ENCODE data around the gene SMARCAL1. TPM values are rescaled to one million over a fixed set of nuclear protein-coding genes. Genes with fewer than 3 reads are reported as not detected.

The SMARCAL1 gene
- total RNA-seq, 1 donor from 2014 or later: 6.5 TPM

DNA sequence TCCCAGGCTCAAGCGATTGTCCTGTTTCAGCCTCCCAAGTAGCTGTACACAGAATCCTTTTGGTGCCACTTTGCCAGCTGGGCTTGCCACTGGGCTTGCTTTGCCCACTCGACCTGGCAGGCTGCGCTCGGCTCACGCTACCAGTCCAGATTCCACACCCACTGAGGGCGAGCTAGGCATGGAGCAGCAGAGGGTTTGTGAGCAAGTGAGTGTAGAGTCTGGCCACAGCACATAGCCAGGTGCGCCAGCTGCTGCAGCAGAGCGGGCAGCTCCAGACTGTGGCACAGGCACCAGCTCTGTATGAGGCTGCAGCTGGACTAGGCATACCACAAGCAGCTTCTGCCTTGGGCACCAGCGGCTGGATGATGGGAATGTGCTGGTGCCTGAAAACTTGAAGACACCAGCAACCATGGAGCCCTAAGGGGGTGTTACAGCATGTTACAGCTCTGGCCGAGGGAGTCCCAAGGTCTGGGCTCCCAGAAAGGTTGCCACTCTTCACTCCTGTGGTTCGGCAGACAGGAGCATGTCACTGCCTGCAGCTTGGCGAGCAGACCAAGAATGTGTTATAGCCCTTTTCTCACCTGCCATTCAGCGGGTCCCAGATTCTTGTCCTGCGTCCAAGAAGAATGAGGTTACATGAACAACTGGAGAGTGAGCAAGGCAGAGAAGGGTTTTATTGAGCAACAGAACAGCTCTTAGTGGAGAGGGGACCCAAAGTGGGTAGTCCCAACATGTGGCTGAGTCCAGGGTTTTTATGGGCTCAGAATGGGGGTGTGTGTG lies 12.9 kb downstream of the SMARCAL1 start:
- DNase-seq (ENCODE audit: low spot score): no peak

DNA sequence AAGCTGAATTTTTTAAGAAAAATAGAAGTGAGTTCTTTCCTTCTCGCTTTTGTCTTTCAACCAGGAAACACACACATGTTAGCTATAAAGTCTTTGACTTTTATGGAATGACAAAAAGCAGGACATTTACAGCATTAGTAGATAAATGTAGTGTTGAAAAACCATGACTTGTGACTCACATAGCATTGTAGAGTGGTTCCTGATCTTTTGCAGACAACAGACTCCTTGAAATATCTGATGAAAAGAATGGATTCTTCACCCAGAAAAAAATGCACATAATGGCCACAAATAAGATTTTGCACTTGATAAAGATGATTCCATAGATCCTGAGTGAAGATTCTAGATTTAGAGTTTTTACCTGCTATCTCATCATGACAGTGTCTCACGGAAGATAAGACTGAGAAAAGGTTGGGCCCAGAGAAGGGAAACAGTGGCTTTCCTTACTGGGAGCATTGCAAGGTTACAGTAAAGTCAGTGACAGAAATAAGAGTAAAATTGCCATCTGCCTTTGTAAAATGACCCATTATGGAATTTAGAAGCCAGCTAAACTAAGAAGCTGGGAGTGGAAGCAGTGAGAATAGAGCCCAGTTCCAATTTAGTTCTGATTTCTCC lies 14.0 kb downstream of the SMARCAL1 start:
- ATAC-seq (no peak), DNase-seq (ENCODE audit: low spot score) (no peak)

More for the DNA sequence above, 12.9 kb downstream of the SMARCAL1 start:
- ATAC-seq: no peak

DNA sequence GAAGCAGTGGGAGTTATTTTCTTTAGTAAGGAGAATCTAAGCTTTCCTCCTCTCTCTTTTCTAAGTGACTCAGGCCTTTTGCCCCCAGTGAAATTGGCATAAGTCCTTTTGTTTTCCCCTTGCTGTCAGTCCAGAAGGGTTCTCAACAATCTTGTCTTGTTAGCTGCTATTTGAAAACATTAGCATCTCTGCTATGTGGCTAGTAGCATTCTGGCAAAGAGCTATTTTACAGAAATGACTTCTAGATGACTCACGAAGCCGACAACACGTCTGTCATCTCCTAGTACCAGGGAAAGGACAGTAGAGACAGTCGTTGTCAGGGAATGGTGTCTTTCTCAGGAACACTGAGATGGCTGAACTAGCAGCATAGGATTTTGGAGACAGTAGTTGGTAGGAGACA lies 14.7 kb downstream of the SMARCAL1 start:
- DNase-seq (ENCODE audit: low spot score): no peak
- no peak for ATAC-seq

DNA sequence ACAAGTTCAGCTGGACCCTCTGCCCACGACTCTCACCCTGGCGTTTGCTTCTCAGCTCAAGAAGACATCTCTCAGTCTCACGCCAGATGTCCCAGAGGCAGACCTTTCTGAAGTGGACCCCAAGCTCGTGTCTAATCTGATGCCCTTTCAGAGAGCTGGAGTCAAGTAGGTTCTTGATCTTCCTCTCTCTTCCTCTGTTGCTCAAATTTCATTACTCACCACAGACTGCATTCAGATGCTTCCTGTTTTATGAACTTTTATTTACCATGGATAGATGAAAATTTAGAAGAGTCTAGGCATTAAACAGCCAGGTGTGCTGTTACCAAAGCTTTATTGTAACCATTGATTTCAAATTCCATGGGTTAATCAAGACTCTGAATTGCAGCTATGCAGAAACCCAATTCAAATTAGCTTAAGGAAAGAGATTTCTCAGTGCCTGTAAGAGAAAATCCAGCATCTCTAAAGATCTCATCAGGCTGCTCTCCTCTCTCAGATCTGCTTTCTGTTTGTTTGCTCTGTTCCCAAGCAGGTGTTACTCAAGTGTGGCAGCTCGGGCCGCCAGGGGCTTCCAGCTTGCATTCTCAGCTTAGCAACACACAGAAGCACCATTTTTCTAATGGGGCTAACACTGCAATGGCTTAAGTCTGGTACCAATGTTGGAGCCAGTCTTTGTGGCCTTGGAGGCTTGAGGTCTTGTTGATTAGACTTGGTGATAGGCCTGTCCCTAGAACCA lies 16.5 kb downstream of the SMARCAL1 start:
- ATAC-seq (no peak), DNase-seq (ENCODE audit: low spot score) (no peak)

DNA sequence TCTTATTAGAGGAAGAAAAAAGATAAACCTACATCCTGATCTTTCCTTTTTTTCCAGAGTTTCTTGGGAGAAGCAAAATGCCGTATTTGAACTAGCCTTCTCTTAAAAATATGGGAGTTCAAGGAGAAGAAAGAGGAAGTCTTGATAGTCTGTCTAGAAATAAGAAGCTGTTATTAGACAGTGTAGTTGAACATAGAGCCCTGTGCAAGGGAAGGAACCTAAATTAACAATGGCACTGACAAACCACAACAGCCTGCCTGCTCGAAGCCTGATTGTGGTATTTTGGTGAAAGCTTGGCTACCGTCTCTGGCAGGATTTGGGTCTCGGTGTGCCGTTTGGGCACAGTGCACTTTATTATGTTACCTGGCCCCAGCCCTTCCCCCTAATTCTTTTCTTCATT lies 17.1 kb downstream of the SMARCAL1 start:
- DNase-seq (ENCODE audit: low spot score) (no peak), ATAC-seq (no peak)

DNA sequence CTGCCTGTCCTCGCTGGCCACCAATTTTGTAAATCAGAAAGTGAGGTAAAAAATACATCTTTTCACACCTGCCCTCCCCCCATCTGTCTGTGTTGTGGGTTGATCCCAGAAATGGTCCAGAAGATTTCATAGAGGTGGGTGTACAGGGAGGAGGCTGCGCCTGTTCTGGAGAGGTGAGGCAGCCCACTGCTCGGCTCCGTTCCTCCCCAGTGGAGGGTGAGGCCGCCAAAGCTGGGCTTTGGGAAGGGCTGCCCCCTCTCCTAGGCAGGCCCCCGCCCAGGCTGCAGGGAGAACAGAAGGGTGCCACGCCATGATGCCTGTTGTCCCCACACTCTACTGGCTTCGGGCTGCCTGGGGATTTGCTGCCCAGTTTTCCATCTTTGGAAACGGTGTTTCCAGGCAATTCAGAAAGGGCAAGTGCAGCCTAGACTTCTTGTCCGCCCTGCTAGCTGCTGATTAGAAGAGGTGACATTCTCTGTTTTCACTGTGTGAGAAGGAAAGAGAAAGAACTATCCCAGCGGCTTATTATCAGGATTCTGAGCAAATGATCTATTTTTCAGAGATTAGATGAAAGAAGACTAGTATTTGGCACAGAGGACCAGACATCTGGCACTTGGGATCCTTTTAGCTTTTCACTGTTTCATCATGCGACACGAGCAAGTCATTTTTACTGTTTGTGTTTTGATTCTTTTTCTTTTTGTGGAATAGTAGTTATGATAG lies 18.7 kb downstream of the SMARCAL1 start:
- DNase-seq (ENCODE audit: low spot score) (no peak), ATAC-seq (no peak)

DNA sequence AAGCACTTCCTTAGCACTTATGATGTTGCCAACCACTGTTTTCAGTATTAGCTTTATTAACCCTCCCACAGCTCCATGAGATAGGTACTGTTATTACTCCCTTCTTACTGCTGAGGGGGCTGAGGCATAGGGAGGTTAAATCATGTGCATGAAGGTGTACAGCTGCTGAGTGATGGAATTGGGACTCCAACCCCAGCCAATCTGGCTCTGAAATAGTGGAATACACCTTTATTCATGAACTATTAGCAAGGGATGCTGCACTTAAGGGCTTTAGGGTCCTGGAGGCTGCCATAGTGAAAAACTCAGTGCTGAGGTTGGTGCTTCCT lies 19.2 kb downstream of the SMARCAL1 start:
- DNase-seq (ENCODE audit: low spot score) (no peak), ATAC-seq (no peak)

DNA sequence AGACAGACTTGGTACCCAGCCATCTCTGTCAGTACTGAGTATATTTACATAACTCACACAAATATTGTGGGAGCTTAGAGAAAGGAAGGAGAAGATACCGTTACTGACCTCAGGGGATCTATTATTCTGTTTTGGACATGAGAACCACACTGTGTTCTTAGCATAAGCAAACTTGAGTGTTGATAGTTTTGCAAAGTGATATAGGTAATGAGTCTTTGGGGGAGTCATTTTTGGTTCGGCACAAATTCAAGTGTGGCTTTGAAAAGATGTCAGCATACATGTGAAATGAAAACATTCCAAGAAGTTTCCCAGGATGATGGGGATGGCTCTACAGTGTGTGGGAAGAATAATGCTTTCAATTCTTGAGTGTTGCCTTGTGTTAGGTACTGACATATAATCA lies 24.1 kb downstream of the SMARCAL1 start:
- DNase-seq (ENCODE audit: low spot score): no peak

DNA sequence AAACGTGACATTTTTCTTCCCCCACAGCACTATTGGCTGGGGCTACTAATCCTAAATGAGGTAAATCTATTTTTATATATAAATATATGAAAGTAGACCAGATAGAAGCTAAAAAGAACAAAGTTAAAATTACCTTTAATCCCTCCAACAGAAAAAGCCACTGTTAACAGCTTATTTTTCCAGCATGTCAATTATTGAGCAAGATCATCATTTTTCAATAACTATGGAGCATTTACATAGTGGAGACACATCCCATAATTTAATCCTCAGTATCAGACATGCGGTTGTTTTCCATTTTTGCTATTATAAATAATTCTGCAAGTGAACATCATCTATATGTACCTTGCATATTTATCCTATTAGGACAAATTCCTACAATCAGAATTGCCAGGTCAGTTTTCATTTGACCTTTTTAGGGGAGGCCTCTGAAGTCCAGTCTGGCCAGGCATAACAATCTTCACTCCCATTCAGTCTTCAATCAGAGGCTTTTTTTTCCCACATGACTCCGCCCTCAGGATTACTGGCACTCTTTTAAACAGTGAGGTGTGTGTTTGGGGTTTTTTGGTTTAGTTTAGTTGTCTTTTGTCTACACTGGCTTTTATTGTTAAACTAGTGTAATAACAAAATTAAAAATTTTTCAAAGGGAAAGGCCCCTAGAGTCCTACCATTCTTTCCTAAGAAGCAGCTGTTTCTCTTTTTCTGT lies 29.2 kb downstream of the SMARCAL1 start:
- no peak for ATAC-seq

More for the DNA sequence above, 24.1 kb downstream of the SMARCAL1 start:
- ATAC-seq: no peak

DNA sequence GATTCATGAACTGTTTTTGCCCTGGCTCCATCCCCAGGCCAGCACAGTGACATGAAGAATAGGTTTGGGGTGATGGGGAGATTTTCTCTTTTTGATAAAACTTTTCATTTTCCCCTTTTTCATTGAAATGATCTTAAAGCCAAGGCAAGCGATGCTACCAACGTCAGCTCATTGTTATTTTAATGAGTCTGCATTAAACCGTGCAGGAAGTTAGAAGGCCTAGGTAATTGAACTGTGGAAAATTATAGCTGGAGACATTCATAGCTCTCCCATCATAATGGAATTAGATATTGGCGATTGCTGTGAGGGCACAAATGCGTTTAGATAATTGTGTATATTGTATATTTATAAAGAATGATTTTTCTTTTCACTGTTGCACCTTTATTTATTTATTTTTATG lies 33.2 kb downstream of the SMARCAL1 start:
- ATAC-seq (no peak), DNase-seq (ENCODE audit: low spot score) (no peak)

More for the DNA sequence above, 29.2 kb downstream of the SMARCAL1 start:
- DNase-seq (ENCODE audit: low spot score): no peak

DNA sequence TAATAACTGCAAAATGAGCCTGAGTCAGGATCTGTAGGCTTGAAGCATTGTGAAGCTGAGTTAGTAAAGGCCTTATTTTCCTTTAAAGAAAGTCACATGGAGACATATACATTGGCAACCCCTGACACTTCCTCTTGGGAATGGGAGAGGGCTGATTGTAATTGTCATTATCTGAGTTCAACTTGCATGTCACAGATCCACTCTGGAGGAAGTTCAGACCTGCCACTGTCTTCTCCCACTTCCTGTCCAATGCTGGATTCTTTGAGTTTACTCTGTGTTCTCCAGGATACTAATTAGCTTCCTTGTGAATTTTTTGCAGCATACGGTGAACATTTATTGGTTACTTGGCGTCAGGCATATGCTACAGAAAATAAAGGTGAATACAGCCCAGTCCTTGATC lies 34.1 kb downstream of the SMARCAL1 start:
- DNase-seq (ENCODE audit: low spot score): no peak
- ATAC-seq: no peak

- ATAC-seq: no peak
- no peak for DNase-seq (ENCODE audit: low spot score)
Measured at GRCh38 chr2:216447293-216447692, 35.0 kb downstream of the SMARCAL1 start.

DNA sequence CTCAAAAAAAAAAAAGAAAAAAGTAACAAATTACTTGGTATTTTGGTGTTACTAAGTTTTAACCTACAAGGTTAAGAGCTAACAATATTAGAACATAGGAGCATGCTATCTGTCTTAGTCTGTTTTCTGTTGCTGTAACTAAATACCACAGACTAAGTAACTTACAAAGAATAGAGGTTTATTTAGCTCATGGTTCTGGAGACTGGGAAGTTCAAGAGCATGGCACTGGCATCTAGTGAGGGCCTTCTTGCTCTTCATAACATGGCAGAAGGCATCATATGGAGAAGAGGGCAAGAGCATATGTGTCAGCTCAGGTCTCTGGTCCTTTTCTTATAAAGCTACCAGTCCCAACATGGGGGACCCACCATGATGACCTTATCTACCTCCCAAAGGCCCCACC lies 36.5 kb downstream of the SMARCAL1 start:
- DNase-seq (ENCODE audit: low spot score): no peak
- ATAC-seq: no peak

DNA sequence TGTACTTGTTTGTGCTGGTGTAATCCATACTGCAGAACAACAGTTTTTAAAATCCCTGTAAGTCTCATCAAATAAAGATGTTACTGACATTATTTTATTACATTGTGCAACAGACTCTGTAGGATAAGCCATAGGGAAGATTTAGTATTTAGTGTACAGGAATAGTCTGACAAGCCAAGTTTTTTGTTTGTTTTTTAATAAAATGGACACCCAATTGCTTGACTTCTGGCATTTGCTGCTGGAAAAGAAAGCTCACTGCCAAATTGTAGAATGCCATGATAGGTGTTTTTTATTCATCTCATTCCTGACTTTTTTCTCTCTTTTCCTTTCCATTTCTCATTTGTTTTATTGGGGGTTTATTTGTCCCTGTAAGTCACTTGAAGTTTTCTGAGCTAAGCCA lies 38.1 kb downstream of the SMARCAL1 start:
- no peak for ATAC-seq

DNA sequence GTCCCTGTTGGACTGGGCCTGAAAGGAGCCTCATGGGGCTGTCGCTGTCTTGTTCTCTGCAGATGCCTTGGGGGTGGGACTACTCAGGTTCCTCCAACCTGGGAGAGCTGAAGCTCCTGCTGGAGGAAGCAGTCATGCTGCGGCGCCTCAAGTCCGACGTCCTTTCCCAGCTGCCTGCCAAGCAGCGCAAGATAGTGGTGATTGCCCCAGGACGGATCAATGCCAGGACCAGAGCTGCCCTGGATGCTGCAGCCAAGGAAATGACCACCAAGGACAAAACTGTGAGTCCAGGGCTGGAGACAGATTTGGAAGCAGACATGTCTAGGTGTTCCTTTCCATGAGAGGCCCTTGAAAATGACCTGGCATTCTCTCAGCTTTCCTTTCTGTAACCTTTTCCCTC lies 38.5 kb downstream of the SMARCAL1 start:
- ATAC-seq (no peak), DNase-seq (ENCODE audit: low spot score) (no peak)

More for the DNA sequence above, 38.1 kb downstream of the SMARCAL1 start:
- DNase-seq (ENCODE audit: low spot score): no peak

GRCh38 chr2:216453955-216454614 lies 41.8 kb downstream of the SMARCAL1 start:
- DNase-seq (ENCODE audit: low spot score) (no peak), ATAC-seq (no peak)

DNA sequence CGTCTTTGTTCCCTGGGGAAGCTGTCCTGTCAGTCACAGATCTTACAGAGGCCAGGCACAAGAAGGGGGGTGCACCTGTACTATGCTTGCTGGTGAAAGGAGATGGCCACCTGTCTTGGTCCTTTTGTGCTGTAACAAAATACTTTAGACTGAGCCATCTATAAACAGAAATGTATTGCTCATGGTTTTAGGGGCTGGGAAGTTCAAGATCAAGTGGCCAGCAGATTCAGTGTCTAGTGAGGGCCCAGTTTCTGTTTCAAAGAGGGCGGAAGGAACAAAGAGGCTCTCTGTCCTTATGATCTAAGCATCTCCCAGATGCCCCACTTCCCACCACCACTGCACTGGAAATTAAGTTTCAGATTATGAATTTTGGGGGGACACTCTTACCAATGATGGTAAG lies 50.9 kb downstream of the SMARCAL1 start:
- DNase-seq (ENCODE audit: low spot score) (no peak), ATAC-seq (no peak)

- no peak for DNase-seq (ENCODE audit: low spot score)
- no peak for ATAC-seq
Measured at GRCh38 chr2:216464104-216464720, 51.9 kb downstream of the SMARCAL1 start.

DNA sequence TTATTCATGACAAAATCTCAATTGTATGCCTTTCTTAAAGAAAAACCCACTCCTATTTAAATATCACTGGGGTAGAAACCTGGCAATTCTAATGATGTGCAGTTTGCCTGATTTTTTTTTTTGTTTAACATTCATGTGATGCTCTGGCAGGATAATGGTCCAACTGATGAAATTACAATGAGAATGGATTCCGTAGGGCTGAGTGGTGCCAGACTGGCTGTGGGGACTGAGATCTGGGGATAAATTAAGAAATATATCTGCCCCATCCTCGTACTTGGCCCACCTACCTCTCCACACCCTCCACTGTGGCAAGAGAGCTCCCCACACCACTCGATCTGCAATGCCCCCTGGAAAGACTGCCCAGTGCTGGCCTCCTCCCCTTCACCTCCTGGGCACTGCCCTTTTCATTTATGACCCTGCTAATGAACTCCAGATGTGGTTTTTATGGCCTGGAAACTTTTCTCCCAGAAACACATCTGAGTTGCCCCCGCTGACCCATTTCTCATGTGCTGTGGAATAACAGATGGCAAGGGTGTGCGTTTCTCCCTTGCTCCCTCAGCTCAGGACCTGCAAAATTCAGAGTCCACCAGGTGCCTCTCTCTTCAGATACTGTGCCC lies 53.4 kb downstream of the SMARCAL1 start:
- ATAC-seq: no peak
- no peak for DNase-seq (ENCODE audit: low spot score)
